Measurements from ENCODE around the gene PPP1R12A.
"Not testable (repeated sequence)": the region's sequence is repeated elsewhere in the genome, so short reads cannot be mapped to it uniquely, and the experiment has no call there.

Gene PPP1R12A

DNA sequence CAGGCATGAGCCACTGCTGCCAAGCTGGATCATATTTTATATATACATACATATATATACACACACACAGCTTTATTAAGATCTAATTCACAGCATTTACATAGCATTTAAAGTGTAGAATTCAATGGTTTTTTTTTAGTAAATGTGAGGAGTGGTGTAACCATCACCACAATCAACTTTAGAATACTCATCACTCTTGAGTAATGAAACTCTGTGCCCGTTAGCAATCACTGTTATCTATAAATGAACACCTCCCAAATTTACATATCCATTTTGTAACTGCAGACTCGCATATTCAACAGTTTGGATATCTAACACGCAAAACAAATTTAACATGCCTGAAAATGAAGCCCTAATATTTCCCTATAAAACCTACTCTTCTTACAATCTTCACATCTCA is 90.9 kb downstream of the PPP1R12A start:
- in situ Hi-C loops (cut with MboI; ENCODE audit: low sequenced_read_pairs): no loop called here

DNA sequence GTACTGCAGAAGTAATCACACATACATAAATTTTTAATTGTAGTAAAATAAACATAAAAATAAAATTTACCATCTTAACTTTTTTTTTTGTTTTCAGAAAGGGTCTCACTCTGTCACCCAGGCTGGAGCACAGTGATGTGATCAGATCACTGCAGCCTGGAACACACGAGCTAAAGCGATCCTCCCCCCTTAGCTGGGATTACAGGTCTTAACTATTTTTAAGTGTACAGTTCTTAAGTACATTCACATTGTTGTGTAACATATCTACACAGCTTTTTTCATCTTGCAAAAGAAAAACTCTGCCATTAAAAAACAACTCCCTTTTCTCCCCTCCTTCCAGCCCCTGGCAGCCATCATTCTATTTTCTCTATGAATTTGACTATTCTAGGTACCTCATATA is 92.3 kb downstream of the PPP1R12A start:
- in situ Hi-C loops (cut with MboI; ENCODE audit: low sequenced_read_pairs): no loop called here

DNA sequence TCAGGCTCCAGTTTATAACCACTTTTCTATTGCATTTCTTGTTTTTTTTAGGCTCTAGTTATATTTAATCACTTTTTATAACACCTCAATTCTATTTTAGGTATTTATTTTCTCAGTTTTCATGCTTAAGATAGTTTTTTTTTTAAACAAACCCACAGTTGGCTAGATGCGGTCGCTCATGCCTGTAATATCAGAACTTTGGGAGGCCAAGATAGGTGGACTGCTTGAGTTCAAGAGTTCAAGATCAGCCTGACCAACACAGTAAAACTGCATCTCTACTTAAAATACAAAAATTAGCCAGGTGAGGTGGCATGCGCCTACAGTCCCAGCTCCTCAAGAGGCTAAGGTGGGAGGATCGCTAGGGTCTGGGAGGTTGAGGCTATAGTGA is 93.0 kb downstream of the PPP1R12A start:
- in situ Hi-C loops (cut with MboI; ENCODE audit: low sequenced_read_pairs): no loop called here

DNA sequence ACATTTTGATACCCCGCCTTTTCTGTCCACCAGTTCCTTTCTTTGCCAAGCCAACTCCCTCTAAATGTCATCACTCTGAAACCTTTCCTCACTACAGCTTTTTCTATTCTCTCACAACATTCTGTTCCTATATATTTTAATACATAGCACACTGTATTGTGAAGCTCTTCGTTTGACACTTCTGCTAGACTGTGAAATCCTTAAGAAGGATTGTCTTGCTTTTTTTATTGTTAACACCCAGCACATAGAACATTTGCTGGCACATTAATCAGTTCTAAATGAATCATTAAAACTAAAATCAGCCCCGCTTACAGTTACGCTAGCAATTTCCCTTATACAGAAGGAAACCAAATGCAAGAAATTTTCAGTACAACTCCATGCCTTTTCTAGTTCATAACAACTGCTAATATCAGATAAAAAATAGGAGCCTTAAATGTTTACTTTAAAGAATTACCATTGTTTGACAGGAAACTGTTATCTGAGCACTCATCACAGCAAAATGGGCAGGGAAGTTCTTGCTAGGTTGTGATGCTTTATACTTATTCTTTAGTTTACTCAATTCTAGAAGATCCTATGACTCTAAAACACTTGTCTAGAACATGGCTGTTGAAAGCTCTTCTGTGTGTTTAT is 93.5 kb downstream of the PPP1R12A start:
- in situ Hi-C loops (cut with MboI; ENCODE audit: low sequenced_read_pairs): no loop called here

DNA sequence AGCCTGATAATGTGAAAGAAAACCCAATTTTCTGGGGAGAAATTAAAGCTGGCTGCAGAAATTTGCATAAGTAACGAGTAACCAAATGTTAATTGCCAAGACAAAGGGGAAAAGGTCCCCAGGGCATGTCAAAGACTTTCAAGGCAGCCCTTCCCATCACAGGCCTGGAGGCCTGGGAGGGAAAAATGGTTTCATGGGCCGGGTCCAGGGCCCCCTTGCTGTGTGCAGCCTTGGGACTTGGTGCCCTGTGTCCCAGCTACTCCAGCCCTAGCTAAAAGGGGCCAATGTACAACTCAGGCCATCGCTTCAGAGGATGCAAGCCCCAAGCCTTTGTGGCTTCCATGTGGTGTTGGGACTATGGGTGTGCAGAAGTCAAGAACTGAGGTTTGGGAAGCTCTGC is 96.5 kb downstream of the PPP1R12A start:
- in situ Hi-C loops (cut with MboI; ENCODE audit: low sequenced_read_pairs): no loop called here

DNA sequence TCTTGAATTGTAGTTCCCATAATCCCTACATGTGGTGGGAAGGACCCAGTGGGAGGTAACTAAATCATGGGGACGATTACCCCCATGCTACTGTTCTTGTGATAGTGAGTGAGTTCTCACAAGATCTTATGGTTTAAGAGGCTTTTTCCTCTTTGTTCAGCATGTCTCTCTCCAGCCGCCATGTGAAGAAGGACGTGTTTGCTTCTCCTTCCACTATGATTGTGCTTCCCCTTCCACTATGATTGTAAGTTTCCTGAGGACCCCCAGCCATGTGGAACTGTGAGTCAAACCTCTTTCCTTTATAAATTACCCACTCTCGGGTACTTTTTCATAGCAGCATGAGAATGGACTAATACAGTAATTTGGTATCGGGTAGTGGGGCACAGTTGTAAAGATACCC is 97.3 kb downstream of the PPP1R12A start:
- in situ Hi-C loops (cut with MboI; ENCODE audit: low sequenced_read_pairs): no loop called here

DNA sequence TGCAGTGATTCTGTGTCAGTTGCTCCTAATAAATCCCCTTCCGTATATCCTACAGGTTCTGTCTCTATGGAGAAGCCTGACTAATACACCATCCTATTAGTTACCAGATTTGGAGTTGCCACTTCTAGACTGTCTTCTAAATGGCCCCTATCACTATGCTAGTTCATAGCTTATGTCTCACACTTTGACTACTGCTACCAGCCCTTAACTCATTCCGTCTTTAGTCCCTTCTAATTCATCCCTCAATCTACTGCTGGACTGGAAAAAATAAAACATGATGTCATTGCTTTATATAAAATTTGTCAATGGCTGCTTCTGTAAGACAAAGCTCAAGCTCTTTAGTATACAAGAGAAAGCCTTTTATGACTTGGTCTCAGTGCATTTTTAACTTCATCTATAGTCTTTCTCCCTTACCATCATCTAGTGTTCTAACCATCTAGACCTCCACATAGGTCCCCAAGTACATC is 99.5 kb downstream of the PPP1R12A start:
- in situ Hi-C loops (cut with MboI; ENCODE audit: low sequenced_read_pairs): no loop called here

DNA sequence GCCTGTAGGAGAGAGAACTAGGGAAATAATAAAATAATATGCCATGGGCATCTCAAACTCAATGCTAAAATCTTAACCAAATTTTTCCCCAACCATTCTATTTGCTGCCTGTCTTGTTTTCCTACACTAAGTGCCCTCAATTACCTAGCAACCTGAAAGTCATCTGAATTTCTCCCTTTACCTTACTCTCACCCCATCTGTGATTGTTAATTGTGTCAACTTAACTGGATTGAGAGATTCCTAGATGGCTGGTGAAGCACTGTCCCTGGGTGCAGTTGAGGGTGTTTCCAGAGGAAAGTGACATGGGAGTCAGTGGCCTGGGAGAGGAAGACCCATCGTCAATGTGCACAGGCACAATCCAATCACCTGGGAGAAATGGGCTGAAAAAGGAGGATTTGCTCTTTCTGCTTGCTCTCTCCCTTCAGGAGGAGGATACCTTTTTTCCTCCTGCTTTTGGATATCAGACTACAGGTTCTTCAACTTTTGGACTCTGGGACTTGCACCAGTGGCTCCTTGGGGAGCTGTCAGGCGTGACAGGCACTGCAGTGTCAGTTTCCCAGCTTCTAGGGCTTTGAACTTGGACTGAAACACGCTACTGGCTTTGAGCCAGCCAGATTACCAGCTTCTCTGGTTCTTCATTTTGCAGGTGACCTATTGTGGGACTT is 100.1 kb downstream of the PPP1R12A start:
- in situ Hi-C loops (cut with MboI; ENCODE audit: low sequenced_read_pairs): no loop called here

DNA sequence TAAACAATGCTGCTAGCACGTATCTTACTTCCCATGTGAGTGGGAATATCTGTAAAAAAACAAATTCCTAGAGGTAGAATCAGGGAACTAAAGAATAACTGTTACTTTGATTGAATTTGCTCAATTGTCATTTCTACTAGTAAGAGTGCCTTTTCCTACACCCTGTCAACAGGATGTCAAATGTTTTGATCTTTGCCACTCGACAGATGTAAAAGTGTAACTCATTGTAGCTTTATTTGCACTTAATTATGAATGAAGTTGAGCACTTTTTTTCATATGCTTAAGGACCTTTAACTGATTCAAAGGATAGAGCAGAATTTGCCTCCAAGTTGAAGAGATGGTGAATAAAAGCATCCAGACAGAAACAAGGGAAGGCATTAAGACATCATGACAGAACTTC is 104.5 kb downstream of the PPP1R12A start:
- in situ Hi-C loops (cut with MboI; ENCODE audit: low sequenced_read_pairs): no loop called here

DNA sequence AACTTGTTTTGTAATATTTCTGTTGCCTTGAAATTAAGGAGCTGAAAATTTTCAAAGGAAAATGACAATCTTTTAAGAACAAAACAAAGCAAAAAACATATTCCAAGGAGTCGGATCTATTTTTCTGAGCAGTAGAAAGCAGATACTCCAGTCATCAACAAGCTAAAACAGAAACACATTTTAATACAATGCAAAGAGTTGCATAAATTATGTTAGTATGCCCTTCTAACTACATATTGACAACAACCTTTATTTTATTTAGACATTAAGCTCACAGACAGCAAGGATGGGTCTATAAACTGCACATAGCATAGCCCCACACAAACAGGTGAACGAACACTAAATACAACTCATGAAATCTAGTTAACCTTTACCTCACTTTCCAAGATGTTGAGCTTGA is 106.0 kb downstream of the PPP1R12A start:
- in situ Hi-C loops (cut with MboI; ENCODE audit: low sequenced_read_pairs): no loop called here

DNA sequence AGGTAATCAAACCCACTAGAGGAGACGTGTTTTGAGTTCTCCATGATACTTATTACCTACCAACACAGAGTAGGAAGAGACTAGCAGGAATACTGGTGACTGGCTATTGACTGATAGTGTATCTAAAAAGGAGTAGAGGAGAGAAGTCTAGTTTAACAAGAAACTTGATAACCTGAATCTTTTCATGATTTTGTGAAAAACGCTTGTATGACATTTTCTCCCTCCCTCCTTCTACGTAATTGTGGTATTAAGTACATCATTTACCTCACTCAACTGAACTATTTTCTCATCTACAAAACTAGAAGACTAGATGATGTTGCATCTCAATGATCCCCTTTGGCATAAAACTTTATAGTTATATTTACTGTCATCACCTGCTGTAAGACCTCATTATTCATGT is 107.4 kb downstream of the PPP1R12A start:
- in situ Hi-C loops (cut with MboI; ENCODE audit: low sequenced_read_pairs): no loop called here

DNA sequence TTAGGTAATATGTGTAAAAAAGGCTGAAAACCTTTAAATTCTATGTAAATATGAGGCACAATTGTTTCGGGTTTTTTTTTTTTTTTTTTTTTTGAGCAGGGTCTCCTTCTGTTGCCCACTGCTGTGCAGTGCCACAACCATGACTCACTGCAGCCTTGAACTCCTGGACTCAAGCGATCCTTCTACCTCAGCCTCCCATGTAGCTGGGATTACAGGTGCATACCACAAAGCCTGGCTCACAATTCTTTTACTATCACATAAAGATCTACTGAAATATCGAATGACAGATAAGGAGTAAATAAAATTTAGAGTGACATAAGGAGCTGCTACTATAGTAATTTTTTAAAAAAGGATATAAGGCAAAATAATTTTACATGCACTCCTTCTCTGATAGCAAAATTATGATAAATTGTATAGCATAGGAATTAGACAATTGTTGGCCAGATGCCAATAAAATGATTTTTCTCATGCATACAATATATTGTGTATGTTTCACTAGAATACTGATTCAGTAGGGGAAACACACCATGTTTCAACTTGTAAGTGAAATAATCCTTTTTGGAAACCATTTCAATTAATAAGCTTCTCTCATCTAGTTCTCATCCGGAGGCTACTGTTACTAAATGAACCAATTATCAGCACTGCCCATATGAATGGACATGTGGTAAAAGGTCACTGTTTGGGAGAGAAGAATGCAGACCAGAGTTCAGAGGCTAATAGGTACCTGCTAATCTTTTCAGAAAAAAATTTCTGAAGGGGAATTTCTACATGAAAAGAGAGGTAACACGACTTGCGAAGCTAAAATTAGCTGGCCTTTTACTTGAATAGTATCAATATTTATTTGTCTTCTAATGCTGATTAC is 108.4 kb downstream of the PPP1R12A start:
- in situ Hi-C loops (cut with MboI; ENCODE audit: low sequenced_read_pairs): no loop called here

DNA sequence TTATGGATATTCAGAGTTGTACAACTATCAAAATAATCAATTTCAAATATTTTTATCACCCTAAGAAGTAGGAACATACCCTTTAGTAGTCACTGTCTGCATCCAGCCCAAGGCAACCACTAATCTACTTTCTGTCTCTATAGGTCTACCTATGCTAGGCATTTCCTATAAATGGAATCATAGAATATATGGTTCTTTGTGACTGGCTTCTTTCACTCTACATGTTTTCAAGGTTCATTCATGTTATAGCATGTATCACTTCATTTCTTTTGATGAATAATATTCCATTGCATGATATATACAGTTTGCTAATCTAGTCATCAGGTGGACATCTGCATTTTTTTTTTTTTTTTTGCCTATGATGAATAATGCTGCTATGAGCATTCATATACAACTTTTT is 112.4 kb downstream of the PPP1R12A start:
- in situ Hi-C loops (cut with MboI; ENCODE audit: low sequenced_read_pairs): no loop called here

DNA sequence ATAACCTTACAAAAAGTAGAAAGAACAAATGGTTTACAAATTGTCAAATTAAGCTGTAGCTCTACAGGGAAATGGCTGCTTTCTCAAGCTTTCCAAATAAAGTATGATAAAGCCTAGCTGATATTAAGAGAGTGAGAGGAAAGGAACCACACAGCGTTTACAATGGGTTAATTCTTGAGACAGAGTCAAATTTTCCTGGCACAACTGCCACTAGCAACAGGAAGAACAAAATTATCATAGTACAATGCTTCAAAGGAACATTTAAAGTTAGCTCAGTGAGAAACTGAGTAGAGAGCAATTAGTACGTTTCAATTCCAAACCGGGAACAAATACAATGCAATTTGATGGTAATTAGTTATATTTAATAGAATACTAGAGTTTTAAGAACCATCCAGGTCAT is 116.0 kb downstream of the PPP1R12A start:
- in situ Hi-C loops (cut with MboI; ENCODE audit: low sequenced_read_pairs): no loop called here

DNA sequence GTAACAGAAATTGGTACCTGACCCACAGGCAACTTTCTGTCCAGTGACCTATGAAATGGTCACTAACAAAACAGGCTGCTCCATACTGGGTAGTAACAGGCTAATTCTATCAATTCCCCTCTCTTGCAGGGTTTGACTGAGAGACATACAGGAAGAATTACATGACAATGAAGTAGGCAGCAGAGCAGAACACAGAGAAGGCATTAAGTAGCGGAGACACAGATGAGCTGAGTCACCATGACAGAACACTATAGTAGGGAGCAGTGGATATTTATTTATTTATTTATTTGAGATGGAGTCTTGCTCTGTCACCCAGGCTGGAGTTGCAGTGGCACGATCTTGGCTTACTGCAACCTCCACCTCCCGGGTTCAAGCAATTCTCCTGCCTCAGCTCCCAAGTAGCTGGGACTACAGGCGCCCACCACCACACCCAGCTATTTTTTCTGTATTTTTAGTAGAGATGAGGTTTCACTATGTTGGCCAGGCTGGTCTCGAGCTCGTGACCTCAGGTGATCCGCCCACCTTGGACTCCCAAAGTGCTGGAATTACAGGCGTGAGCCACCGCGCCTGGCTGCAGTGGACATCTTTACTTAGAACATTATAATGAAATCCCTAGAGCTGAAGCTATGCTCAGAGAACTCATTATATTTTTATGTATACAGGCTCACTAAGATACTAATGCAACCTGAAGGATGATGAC is 150.4 kb downstream of the PPP1R12A start:
- in situ Hi-C loops (cut with MboI; ENCODE audit: low sequenced_read_pairs): not testable (repeated sequence)

DNA sequence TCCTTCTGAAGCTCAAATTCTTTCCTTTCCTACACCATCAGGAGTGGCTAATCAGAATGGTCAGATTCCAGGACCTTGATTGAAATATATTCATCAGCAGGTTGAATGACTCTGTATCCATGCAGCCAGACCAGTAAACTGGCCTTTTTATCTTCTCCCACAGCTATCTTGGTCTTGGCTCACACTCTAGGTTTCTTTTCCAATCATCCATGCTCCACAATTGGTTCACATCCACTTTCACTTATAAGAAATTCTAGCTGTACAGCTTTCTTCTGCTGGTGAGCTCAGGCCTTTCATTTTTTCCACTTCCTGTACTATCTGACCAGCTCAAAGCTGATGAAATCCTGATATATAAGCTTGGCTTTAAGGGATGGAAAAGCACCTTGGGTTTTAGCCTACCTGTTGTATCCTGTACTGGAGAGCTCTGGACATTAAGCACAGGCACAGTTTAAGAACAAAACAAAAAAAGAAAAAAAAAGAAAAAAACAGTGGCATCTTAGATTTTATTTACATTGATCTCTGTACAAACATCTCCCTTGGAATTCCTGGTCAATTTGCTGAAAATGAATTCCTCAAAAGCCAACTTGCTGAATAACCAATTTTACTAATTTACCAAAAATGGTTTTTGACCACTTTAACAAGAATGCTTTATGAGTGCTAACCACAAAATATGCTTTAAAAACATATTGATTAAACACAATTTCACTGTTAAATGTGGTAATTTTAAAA is 152.6 kb downstream of the PPP1R12A start:
- in situ Hi-C loops (cut with MboI; ENCODE audit: low sequenced_read_pairs): no loop called here

DNA sequence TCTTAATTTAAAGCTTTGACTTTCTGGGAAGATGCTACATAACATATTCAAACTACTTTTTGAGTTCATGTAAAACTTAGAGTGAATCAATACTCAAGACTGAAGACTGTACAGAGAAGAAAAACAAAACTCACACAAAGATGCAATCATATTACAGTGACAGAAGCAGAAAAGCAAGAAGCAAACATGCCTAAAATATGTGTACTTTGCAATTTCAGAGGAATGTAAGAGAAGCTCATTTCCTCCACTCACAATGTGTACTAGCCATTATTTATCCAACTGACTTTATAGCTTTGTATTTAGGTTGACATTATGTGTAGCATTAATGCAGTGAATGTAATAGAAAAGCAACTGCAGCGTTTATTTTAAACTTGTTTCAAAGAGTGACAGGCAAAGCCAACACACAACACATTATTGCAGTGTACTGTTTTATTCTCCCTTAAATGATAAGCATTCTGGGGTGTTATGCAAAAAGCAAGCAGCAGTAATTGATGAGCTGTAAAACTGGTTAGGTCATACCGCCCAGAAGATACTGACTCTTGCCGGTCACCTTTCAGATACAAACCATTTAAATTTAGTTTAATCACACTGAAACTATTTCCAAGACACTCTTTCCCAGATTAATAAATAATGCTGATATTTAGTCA is 156.0 kb downstream of the PPP1R12A start:
- in situ Hi-C loops (cut with MboI; ENCODE audit: low sequenced_read_pairs): no loop called here

DNA sequence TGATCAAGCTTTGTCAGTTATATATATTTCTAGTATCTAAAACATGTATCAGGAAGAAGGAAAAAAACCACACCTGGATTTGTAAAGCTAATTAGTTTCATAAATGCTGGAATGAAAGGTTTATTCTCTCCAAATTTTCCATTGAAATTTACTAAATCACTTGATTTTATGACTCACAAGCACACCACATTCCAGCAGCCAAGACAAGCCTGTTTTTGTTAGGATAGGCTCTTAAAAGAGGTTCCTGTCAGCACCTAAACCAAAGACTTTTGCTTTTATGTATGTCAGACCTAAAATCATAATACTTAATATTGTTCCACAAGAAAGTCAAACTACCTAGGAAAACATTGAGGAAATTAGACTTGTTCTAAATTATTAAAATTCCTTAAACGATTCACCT is 158.8 kb downstream of the PPP1R12A start:
- in situ Hi-C loops (cut with MboI; ENCODE audit: low sequenced_read_pairs): no loop called here

DNA sequence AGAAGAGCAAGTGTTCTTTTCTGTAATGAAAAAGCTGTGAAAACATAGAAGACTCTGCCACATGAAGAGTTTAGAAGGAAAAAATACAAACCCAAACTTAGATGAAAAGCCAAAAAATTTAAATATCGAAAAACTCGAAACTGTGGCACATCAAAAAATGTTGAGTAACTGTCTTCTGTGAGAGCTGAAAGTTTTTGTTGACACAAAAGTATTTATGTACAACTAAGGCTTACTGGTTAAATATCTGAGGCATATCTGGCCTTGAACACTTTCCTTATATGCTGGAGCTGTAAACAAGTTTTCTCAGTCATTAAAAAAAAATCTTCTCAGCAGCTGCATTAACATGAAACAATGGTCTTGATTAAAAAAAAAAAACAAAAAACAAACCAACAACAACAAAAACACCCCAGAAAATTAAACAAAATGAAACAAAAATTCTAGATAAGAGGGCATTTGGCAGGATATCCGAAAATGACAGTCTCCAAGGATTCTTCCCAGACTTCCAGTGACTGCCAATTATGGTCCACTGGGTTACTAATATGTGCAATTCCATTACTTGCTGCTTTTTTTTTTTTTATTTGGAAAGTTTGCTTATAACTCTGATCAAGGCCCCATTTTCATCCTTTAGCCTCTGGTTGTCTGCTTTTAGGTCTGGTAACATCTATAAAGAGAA is 159.4 kb downstream of the PPP1R12A start:
- in situ Hi-C loops (cut with MboI; ENCODE audit: low sequenced_read_pairs): no loop called here

DNA sequence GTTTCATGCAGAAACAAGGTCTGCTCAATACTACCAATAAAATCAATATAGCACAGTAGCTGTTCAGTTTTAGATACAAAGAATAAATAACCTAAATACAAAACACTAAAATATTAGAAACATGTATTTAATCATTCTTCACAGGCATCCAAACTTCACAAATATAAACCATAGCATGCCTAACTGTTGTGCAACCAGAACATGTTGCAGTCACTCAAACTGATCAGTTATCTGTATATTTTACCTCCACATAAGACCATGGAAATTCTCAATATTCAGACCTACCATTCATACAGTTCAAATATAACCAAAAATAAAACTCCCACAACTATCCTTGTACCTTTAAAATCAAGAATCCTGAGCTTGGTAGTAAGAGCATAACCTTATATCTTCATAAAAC is 161.0 kb downstream of the PPP1R12A start:
- in situ Hi-C loops (cut with MboI; ENCODE audit: low sequenced_read_pairs): no loop called here

Data from HL-60/S4 treated with phorbol 12-myristate 13-acetate at 8.2 ng/mL for 4 days and 3 days (cell line).